HG02759 (cell line): Measurements from ENCODE around the gene MLEC.

Experiments
- ATAC-seq: cut with Tn5 transposase; IDR thresholded peaks from one replicate; pipeline ENCODE4 v1.9.1; 2021; ENCODE audit warnings: mild to moderate bottlenecking, moderate library complexity; ENCODE audit not compliant: unreplicated experiment

MLEC gene

DNA sequence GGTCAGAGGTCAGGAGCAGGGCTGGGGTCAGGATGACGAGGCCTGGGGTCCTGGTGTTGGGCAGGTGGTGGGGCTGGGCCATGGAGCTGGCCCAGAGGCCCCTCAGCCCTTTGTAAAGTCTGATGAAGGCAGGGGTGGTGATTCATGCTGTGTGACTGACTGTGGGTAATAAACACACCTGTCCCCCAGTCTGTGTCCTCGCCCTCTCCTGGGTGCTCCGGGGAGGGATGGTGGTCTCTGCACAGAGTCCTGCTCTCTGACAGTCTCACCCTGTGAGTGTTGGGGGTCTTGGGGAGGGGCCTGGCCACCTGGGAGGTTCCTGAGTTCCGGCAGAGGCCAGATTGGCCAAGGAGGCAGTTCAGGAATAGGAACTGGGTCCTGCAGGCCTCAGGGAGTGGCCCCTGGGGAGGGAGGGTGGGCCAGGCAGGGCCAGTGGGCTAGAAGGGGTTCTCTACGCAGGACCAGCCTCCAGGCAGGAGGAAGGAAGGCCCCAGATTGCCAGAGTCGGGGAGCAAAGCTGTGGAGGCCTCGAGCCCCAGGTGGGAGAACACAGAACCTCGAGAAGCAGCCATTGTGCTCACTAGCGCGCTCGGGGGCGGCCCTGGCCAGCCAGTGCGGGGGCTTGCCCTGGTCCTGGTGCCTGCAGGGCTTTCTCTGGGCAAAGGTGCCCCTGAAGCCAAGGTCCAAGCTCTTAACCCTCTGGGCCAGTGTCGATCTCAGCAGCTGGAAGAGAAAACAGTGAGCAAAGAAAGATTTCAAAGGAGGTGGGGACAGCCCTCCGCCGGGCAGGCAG, 53.1 kb downstream of the MLEC start:
- no peak for ATAC-seq

DNA sequence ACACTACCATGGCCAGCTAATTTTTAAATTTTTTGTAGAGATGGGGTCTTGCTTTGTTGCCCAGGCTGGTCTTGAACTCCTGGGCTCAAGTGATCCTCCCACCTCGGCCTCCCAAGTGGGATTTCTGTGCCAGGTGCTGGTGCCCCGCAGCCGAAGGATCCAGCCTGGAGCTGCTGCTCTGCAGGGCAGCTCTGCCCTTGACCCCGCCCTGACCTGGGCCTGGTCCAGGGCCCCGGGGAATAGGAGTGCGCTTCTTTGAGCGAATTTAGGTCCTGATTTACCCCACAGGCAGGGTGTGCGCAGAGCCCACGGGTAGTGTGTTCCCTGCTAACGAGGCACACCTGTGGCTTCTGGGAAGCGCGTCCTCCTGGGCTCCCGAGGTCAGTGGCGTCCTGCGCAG, 53.9 kb downstream of the MLEC start:
- ATAC-seq: no peak

DNA sequence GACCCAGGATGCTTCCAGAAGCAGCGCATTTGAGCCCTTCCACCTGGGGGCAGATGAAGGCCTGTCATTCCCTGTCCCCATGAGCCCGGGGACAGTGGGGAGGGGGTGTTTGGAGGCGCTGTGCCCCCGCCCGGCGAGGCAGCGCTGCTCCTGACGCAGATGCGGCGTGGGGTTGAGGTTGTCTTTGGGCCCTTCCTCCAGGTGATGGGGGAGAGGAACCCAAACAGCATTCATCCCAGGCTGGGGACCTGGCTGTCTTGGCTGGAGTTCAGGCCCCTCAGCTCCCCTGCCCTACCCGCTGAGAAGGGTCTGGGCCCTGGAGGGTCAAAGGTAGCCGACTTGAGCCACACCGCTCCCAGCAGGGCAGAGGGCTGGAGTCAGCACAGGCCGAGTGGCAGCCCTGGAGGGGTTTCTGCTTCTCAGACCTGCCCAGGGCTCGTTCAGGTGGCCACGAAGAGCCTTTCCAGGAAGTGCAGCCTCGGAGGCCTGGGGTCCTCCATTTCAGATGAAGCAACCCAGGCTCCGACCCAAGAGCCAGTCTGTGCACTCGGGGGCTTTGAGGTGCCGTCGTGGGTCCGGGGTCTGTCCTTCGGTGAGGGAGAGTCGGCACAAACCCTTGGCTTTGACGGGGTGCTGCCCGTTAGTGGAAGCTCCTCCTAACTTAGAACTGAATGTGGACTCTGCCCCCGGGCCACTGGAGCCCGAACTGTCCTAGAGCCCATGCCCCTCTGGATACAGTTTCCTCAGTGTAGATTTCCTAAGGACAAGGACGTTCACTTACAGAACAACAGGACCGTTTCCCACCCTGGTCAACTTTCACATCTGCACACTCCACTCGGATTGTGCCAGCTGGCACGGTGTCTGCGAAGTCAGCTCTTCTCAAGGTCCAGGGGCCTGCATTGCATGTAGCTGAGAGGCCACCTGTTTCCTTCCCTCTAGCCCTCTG, 54.8 kb downstream of the MLEC start:
- ATAC-seq: no peak

DNA sequence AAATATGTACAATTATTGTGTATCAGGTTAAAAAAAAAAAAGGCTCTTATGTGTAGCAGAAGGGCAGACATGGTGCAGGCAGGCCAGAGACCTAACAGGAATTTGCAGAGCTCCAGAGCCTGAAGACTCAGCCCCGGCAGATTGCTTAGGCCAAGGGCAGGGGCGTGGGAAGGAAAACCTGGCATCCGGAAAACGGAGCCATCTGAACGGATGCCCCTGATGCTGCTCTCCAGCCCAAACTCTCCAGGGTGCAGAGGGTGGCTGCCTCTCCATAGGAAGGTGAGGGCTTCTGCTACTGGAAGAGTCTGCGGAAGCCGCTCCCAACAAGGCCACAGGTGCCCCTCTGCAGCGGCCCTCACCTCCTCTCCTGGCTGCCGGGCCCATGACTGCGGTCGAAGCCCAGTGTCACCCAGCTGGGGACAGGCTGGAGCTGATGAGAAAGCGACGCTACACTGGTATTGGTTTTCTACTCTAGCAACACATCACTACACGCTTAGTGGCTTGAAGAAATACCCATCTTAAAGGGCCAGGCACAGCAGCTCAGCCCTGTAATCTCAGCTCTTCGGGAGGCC, 58.1 kb downstream of the MLEC start:
- ATAC-seq: no peak

DNA sequence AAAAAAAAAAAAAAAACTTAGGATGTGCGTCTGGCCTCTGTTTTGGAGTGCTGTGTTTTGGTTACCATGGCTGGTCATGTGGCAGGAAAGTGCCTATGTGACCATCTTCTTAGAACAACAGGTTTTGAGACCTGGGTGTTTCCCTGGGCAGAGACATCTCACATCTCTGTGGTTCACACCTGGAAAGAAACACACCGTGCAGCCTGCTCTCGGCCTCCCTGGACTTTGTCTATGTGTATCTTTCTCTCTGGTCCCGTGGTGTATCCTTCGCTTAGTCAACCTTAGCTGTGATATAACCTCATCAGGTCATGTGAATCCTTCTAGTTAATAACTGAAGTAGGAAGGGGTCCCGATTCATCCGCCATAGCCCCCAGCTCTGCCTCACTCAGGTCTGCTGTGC, 61.3 kb downstream of the MLEC start:
- ATAC-seq: no peak

DNA sequence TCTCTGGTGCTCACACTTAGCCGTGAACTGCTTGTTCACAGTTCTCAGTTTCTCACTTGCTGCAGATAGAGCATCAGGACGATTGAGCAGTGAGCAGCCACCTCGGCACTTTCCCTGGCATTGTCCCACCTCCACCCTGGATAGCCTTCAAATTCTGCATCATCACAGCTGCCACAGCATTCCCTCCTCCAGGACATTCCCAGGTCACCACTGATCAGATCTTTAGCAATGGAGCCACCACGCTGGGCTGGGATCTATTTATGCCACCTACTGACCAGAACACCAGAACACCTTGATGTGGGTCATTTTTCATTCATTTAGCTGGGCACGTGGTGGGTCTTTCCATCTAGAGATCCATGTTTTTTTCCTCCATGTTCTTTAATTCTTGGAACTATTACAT, 62.3 kb downstream of the MLEC start:
- ATAC-seq: no peak

DNA sequence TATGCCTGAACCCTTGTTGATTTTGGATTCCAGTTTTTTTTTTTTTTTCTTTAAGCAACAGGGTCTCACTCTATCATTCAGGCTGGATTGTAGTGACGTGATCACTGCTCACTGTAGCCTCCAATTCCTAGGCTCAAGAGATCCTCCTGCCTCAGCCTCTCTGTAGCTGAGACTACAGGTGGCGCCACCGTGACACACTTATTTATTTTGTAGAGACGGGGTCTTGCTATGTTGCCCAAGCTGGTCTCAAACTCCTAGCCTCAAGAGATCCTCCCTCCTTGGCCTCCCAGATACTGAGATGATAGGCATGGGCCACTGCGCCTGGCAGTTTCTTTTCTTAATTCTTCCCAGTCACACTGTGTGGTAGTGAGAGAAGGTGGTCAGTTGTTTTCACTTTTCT, 63.9 kb downstream of the MLEC start:
- no peak for ATAC-seq

DNA sequence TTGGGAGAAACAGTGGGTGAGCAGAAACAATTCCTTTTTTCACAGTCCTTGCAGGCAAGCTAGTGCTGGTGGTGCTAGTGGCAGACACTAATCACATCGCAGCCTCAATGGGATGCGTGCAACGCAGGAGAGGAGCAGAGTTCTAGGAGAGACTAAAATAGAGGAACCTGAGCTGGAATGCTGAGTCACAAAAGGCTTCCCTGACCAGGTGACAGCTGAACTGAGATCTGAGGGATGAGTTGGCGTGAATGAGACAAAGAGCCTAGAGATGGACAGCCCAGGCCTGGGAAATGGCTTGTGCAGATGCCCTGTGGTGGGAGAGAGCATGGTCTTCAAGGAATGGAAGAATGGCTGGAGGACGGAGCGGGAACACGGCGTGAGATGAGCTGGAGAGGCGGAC, 64.4 kb downstream of the MLEC start:
- no peak for ATAC-seq
